HG03175 (cell line): ENCODE results near the gene ASXL2.
"Not testable (repeated sequence)": the region's sequence is repeated elsewhere in the genome, so short reads cannot be mapped to it uniquely, and the experiment has no call there.

Source experiments
- ATAC-seq: cut with Tn5 transposase; IDR thresholded peaks from one replicate; pipeline ENCODE4 v1.9.1; 2021; ENCODE audit warnings: mild to moderate bottlenecking, moderate library complexity; ENCODE audit not compliant: unreplicated experiment

ASXL2 gene

GRCh38 chr2:25894135-25894830, 16.0 kb upstream of the ASXL2 start:
- no peak for ATAC-seq

DNA sequence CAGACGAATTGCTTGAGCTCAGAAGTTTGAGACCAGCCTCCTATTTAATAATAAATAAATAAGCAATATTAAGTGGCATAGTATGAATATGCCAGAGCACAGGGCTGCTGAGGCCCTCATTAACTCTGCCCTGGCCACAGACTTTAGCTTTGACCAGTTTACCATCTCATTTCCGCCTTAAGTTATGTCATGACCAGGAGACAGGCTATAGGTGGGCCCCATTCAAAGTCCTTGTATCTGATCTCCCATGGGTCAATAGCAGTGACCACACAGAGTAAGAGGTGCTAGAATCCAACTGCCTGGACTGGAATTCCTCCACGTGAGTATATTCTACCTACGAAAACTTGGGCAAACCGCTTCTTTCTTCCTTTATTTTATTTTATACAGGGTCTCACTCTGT, 13.4 kb upstream of the ASXL2 start:
- ATAC-seq: no peak

- no peak for ATAC-seq
Measured at GRCh38 chr2:25887624-25888242, 9.4 kb upstream of the ASXL2 start.

GRCh38 chr2:25885933-25886332, 7.6 kb upstream of the ASXL2 start:
- ATAC-seq: no peak

- ATAC-seq: no peak
Measured at GRCh38 chr2:25881764-25882163, 3.5 kb upstream of the ASXL2 start.

DNA sequence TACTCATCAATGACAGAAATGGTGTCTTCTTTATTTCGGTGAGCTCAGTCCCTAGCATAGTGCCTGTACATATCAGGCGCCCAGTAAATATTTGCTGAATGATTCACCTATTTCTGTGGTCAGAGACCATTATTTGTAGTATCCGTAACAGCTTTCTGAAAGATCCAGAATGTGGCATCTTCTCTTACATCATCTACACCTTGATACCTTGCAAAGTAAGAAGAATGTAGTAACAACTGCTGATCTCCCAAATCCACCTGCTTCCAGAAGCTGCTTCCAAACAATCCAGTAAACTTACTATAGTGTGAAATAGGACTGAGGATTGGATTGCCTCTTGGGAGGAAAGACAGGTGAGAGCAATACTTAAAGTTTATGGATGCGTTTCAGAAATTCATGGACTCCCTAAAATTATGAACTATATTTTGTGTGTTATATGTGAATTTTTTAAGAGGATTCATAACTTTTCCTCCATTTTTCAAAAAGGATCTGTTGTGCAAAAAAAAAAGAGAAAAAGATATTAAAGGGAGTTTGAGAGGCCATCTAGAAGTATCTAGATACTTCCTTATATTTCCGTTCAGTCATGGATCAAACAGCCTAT, 945 bp upstream of the ASXL2 start:
- no peak for ATAC-seq

DNA sequence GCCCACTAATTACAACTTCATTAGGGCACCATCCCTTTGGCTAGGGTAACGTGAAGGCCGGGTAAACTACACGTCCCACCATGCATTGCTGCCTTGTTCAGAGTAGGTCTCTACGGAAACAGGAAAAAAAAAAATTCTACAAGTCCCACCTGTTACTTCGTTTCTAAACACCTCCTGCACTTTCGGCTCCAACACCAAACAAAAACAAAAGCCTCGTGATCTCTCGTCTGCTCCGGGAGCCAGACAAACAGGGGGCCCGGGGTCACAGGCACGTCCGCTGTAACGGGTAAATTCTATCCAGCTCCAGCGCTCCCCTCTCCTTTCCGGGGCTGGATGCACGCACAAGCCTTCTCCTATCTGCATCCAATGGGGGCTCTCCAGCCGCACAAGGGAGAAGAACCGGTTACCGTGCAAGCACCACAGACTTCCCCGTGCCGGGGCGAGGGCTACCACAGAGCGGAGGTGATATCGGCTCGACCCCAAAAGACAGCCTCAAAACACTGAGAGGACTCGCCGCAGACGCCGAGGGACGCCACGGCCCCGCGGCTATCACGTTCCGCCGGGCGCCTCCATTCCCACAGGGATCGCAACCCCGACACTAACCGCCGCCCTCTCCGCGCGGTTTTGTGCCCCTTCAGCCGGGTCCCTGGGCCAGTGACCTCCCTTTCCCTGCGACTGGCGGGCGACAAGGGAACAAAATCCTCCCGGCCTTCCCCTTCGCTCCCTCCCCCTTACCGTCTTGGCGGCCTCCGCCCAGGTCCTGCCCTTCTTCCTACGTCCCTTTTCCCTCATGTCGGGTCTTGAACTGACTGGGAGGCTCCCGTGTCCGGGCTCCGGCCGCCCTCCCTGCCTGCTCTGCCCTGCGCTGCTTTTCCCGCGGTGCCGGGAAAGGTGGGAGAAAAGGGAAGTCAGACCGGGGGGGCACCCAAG, 591 bp downstream of the ASXL2 start:
- peak; percentile 60 for ATAC-seq

GRCh38 chr2:25872134-25872533, 6.2 kb downstream of the ASXL2 start:
- no peak for ATAC-seq

DNA sequence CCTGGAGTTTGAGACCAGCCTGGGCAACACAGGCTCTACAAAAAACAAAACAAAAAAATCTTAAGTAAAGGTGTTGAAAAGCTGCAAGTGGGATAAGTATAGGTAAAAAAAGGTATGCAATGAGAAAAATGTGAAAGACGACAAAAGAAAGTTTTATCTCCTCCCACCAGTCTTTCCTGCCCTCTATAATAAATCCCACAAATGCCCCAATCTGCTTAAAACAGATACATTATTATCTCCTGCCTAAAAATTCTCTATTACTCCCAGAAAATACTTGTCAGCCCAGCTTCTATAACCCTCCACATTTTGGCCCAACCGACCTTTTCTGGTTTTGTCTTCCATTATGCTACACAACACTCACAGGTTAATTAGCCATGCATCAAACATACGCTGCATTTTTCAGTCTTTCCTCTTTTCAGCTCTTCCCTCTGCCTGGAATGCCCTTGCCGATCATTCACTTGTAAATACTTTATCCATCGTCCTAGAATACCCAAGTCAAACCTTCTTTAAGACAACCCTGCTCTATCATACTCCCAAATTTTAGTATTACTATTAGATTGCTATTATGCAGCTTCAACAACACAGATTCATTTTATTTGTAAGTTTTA, 10.8 kb downstream of the ASXL2 start:
- no peak for ATAC-seq

GRCh38 chr2:25856377-25856776, 21.9 kb downstream of the ASXL2 start:
- no peak for ATAC-seq

- ATAC-seq: no peak
Measured at GRCh38 chr2:25855065-25855464, 23.2 kb downstream of the ASXL2 start.

GRCh38 chr2:25854613-25855012, 23.7 kb downstream of the ASXL2 start:
- no peak for ATAC-seq

- no peak for ATAC-seq
Measured at GRCh38 chr2:25853038-25853638, 25.1 kb downstream of the ASXL2 start.

- ATAC-seq: peak; percentile 57
Measured at GRCh38 chr2:25851740-25852503, 26.4 kb downstream of the ASXL2 start.

DNA sequence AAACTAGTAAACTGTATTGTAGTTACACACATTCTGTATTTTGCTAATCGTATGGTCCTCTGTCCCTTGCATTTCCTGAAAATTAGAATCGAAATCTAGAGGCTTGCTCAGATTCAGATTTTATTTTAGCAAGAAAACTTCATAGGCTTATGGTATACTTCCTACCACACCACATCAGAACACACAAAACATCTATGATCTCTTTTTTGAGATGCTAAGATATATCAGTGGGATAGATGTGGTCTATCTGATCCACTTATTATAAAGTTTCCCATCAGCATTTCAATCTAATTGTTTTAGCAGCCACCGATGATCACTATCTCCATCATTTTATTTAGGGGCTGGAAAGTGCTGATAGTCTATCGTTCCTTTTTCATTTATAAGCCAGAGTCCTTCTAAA, 27.9 kb downstream of the ASXL2 start:
- ATAC-seq: not testable (repeated sequence)

DNA sequence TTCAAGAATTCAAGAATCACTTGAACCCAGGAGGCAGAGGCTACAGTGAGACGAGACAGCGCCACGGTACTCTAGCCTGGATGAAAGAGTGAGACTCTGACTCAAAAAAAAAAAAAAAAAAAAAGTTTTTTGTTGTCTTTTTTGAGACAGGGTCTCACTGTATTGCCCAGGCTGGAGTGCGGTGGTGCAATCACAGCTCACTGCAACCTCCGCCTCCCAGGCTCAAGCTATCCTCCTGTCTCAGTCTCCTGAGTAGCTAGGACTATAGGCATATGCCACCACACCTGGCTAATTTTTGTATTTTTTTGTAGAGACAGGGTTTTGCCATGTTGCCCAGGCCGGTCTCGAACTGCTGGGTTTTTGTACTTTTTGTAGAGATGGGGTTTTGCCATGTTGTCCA, 28.9 kb downstream of the ASXL2 start:
- not testable (repeated sequence) for ATAC-seq

GRCh38 chr2:25845843-25846505, 32.3 kb downstream of the ASXL2 start:
- ATAC-seq: no peak

- ATAC-seq: no peak
Measured at GRCh38 chr2:25844089-25844488, 34.2 kb downstream of the ASXL2 start.

DNA sequence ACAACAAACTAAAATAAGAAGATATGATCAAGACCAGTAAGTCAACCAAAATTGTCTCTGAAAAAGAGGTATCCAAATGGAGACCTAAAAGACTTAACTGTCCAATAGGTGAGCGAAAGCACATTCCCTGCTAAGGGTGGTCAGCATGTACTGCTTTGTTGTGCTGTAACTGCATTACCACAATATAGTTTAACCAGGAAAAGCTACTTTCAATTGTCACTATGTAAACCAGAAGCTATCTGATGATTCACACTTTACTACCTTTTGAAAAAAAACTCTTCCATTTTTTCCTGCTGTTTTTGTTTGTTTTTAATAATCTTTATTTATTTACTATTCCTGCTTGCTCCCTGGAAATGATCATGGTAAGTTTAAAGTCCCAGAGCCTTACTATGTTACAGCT, 36.1 kb downstream of the ASXL2 start:
- no peak for ATAC-seq
